Activated CD8-positive, alpha-beta T cell treated with anti-CD3 and anti-CD28 coated beads for 36 hours (primary cell): ENCODE data around the gene OFD1. TPM values are rescaled to one million over a fixed set of nuclear protein-coding genes. Genes with fewer than 3 reads are reported as not detected.

Experiments used
- ATAC-seq: fragments of 200-7000 bp; cut with Tn5 transposase; one replicate; pipeline ENCODE4 v1.10.0; 2021; ENCODE audit warnings: mild to moderate bottlenecking, moderate library complexity
- CTCF ChIA-PET: fragments of 350-600 bp; sonication (Branson Sonifier 250); formaldehyde crosslinking; loops from one replicate; lab custom pipeline; 2021; ENCODE audit warnings: antibody characterized with exemption; lab: Charles Lee
- POLR2A ChIA-PET: fragments of 350-600 bp; sonication (Branson Sonifier 250); formaldehyde crosslinking; loops from one replicate; lab custom pipeline; 2021; ENCODE audit warnings: antibody characterized with exemption; lab: Charles Lee
- DNase-seq: peaks from one replicate; pipeline ENCODE4 v3.0.0-alpha.2; 2020
- H3K27ac Mint-ChIP-seq: one replicate; pipeline ENCODE4 v1.8.0; 2021; ENCODE audit warnings: mild to moderate bottlenecking, mixed read lengths
- H3K27me3 Mint-ChIP-seq: one replicate; pipeline ENCODE4 v1.8.0; 2021; ENCODE audit warnings: mixed read lengths
- H3K36me3 Mint-ChIP-seq: one replicate; pipeline ENCODE4 v1.8.0; 2021; ENCODE audit warnings: low read depth, mixed read lengths
- H3K4me1 Mint-ChIP-seq: one replicate; pipeline ENCODE4 v1.8.0; 2021; ENCODE audit warnings: low read depth, mixed read lengths
- H3K4me3 Mint-ChIP-seq: one replicate; pipeline ENCODE4 v1.8.0; 2021; ENCODE audit warnings: mild to moderate bottlenecking, moderate library complexity, mixed read lengths
- H3K9me3 Mint-ChIP-seq: one replicate; pipeline ENCODE4 v1.8.0; 2021; ENCODE audit warnings: mixed read lengths
- intact Hi-C: fragments of 100-400 bp; cut with micrococcal nuclease; formaldehyde crosslinking; loops from one replicate; pipeline ENCODE4 v1.10.0; 2022
- total RNA-seq, 2 experiments: library from RNA; stranded (reverse); gene quantifications; one replicate each; pipeline ENCODE4 v1.2.3, GENCODE V29; 2021
- TF ChIP-seq, protein P1 (sequence below): fragments of 200-600 bp; IDR thresholded peaks from one replicate; pipeline ENCODE4 v1.8.0; 2022; ENCODE audit warnings: antibody characterized with exemption, mild to moderate bottlenecking

Gene OFD1
- total RNA-seq, 2 experiments from 2014 or later: 32.4 to 34.5 TPM

DNA sequence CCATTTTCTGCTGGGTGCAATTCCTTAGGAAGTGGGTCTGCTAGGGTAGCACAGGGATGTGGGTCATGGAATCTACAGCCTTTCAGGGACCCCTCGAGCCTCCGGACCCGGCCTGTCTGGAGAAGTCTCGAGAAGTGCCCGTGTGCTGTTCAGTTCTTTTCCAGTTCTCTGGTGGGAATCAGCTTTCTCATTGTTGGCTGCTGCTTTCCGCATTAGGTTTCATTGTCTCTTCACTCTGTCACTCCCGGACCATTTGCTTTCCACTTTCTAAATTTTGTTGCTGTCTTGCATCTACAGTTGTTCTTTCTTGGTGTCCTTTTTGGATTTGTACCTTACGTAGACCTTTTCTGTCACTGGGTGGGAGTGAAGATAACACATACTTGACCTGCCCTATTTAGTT lies 39.6 kb upstream of the OFD1 start:
- TF ChIP-seq, protein P1, sequence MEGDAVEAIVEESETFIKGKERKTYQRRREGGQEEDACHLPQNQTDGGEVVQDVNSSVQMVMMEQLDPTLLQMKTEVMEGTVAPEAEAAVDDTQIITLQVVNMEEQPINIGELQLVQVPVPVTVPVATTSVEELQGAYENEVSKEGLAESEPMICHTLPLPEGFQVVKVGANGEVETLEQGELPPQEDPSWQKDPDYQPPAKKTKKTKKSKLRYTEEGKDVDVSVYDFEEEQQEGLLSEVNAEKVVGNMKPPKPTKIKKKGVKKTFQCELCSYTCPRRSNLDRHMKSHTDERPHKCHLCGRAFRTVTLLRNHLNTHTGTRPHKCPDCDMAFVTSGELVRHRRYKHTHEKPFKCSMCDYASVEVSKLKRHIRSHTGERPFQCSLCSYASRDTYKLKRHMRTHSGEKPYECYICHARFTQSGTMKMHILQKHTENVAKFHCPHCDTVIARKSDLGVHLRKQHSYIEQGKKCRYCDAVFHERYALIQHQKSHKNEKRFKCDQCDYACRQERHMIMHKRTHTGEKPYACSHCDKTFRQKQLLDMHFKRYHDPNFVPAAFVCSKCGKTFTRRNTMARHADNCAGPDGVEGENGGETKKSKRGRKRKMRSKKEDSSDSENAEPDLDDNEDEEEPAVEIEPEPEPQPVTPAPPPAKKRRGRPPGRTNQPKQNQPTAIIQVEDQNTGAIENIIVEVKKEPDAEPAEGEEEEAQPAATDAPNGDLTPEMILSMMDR: no peak
- intact Hi-C loops: loop anchor here (5.0 kb wide), 1 partner anchor 38 kb away; no protein-coding TSS in a partner anchor
- H3K27me3 Mint-ChIP-seq: no peaks in the 10 kb centered on the region
- H3K4me1 Mint-ChIP-seq: peaks cover 71% of the 10 kb centered on the region
- H3K27ac Mint-ChIP-seq: peak overlapping the region; percentile 3
- DNase-seq: no peak
- no peak for ATAC-seq
- ChIA-PET CTCF (no interaction called here), POLR2A (interaction anchor here (0.6 kb wide), 1 partner anchor 40 kb away, joined by 4 read pairs; the partner anchor contains the start of genes OFD1 and TRAPPC2)
- no peak overlapping the region for H3K4me3 Mint-ChIP-seq
- H3K36me3 Mint-ChIP-seq: peaks cover 32% of the 10 kb centered on the region
- no peaks in the 10 kb centered on the region for H3K9me3 Mint-ChIP-seq

DNA sequence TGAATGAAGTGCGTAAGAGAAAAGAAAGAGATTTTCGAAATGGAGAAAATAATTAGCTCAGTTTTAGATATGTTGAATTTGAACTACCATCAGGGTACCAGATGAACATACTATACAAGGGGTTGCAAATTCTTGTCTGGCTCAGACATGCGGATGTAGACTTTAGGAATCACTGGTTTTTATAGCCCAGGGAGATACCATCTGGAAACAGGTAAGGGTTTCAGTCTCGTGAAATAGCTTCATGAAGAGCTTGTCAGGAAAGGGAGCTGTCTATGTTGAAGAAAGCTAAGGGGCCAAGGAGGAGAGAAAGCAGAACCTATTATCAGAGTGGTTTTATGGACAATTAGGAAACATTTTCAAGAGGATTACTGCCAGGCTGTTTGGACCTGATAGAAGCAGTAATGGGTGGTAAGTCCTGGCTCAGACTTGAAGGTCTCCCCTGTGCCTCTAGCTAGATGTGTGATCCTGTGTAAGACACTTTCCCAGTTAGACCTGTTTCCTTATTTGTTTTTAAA lies 38.9 kb upstream of the OFD1 start:
- CTCF ChIA-PET: no interaction called here

DNA sequence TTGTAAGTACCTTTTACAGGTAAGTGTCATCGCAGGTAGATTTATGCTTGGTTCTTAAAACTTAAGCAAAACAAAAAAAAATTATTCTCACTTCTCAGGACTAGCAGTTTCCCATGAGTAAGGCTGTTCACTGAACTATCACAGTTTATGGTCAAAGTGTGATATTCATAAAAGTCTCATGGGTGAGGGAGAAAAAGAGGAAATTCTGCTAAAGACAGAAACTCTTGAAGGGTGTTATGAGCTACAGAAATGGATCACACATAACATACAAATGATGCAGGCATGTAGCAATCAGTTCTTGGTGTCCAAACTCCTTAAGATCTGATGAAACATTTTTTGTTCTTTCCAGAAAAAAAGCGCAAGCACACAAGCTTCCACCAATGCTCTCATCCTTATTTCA lies 37.1 kb upstream of the OFD1 start:
- peak overlapping the region; percentile 58 for H3K27ac Mint-ChIP-seq
- H3K4me3 Mint-ChIP-seq: no peak overlapping the region
- H3K4me1 Mint-ChIP-seq: peaks cover 71% of the 10 kb centered on the region
- ATAC-seq (peak; percentile 53), DNase-seq (no peak)
- H3K27me3 Mint-ChIP-seq: no peaks in the 10 kb centered on the region
- TF ChIP-seq, protein P1: no peak
- peaks cover 27% of the 10 kb centered on the region for H3K36me3 Mint-ChIP-seq
- POLR2A ChIA-PET: interaction anchor here (0.9 to 1.6 kb wide), 2 partner anchors 11 to 37 kb away, joined by 3 to 7 read pairs; partner anchors contain the start of genes OFD1 and TRAPPC2
- intact Hi-C loops: no loop called here
- CTCF ChIA-PET: interaction anchor here (2.2 to 2.3 kb wide), 2 partner anchors 9 to 16 kb away, joined by 6 to 7 read pairs; partner anchors contain the start of gene RAB9A
- no peaks in the 10 kb centered on the region for H3K9me3 Mint-ChIP-seq

More for the DNA sequence above, 38.9 kb upstream of the OFD1 start:
- intact Hi-C loops: no loop called here
- no peaks in the 10 kb centered on the region for H3K27me3 Mint-ChIP-seq
- H3K9me3 Mint-ChIP-seq: no peaks in the 10 kb centered on the region
- POLR2A ChIA-PET: interaction anchor here (0.6 kb wide), 1 partner anchor 39 kb away, joined by 4 read pairs; the partner anchor contains the start of genes OFD1 and TRAPPC2
- H3K4me3 Mint-ChIP-seq: no peak overlapping the region
- ATAC-seq (no peak), DNase-seq (no peak)
- peak overlapping the region; percentile 7 for H3K27ac Mint-ChIP-seq
- H3K4me1 Mint-ChIP-seq: peaks cover 65% of the 10 kb centered on the region
- TF ChIP-seq, protein P1: no peak
- H3K36me3 Mint-ChIP-seq: peaks cover 26% of the 10 kb centered on the region

DNA sequence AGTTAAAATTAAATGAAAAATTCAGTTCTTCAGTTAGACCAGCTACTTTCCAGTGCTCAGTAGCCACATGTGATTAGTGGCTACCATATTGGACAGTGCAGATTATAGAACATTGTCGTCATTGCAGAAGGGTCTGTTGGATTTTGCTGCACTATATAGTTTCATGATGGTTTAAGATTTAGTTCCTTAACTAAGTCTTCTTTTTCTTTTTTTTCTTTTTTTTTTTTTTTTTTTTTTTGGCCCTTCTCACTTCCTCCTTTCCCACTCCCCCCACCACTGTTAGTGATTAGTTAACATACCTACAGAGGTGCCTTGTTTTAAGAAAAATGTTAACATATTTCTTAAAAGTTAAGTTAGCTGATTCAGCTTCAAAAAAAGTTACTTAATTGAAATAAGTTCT lies 36.6 kb upstream of the OFD1 start:
- peaks cover 26% of the 10 kb centered on the region for H3K36me3 Mint-ChIP-seq
- intact Hi-C loops: no loop called here
- ATAC-seq (no peak), DNase-seq (no peak)
- no peaks in the 10 kb centered on the region for H3K9me3 Mint-ChIP-seq
- H3K4me1 Mint-ChIP-seq: peaks cover 70% of the 10 kb centered on the region
- TF ChIP-seq, protein P1: no peak
- no peaks in the 10 kb centered on the region for H3K27me3 Mint-ChIP-seq
- ChIA-PET CTCF (interaction anchor here (2.2 to 2.3 kb wide), 2 partner anchors 9 to 15 kb away, joined by 6 to 7 read pairs; partner anchors contain the start of gene RAB9A), POLR2A (interaction anchor here (0.9 to 1.6 kb wide), 2 partner anchors 10 to 37 kb away, joined by 3 to 7 read pairs; partner anchors contain the start of genes OFD1 and TRAPPC2)
- no peak overlapping the region for H3K27ac Mint-ChIP-seq
- H3K4me3 Mint-ChIP-seq: no peak overlapping the region

DNA sequence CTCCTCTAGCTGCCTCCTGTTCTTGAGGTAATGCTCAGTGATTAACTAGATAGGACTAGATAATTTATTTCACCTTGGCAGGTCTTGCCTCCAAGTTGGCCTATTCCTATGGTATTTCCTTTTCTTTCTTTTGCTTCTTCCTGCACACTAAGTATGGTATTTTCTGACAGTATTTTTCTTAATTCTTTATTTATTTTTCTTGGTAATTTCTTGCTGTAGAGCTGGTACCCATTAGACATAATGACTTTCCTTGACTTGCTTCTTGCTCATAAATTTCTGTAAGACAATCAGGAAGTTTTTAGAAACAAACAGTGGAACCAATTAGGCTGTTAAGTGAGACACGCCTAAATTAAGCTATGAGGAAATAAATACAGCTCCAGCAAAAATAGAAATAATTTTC lies 36.1 kb upstream of the OFD1 start:
- Mint-ChIP-seq H3K36me3 (peaks cover 23% of the 10 kb centered on the region), H3K4me3 (no peak overlapping the region), H3K27ac (no peak overlapping the region), H3K27me3 (no peaks in the 10 kb centered on the region), H3K4me1 (peaks cover 69% of the 10 kb centered on the region), H3K9me3 (no peaks in the 10 kb centered on the region)
- ChIA-PET POLR2A (interaction anchor here (0.7 to 1.6 kb wide), 3 partner anchors 10 to 36 kb away, joined by 4 to 7 read pairs (median 5); partner anchors contain the start of genes OFD1 and TRAPPC2), CTCF (interaction anchor here (2.2 to 2.3 kb wide), 2 partner anchors 10 to 15 kb away, joined by 6 to 7 read pairs; partner anchors contain the start of gene RAB9A)
- DNase-seq (no peak), ATAC-seq (no peak)
- TF ChIP-seq, protein P1: no peak
- intact Hi-C loops: no loop called here
